DND-41 (cell line): Measurements from ENCODE around the gene ZGPAT.

Experiments used
- CTCF ChIP-seq: IDR thresholded peaks from 2 replicates; pipeline ENCODE4 v1.5.1; 2012; ENCODE audit warnings: borderline replicate concordance, low read length, moderate library complexity, mild to moderate bottlenecking; ENCODE audit not compliant: poor library complexity, severe bottlenecking; ENCODE audit errors: extremely low read depth
- EZH2 ChIP-seq: IDR thresholded peaks from 3 replicates; pipeline ENCODE4 v1.6.1; 2012; ENCODE audit warnings: borderline replicate concordance, low read depth, mild to moderate bottlenecking, moderate library complexity, low read length, inconsistent platforms; ENCODE audit not compliant: severe bottlenecking

- TF ChIP-seq CTCF (no peak), EZH2 (no peak)
Measured at GRCh38 chr20:63783970-63784369, 76.1 kb downstream of the ZGPAT start.
